GM19463 (cell line): ENCODE measurements around the gene TACR1.
"Not testable (repeated sequence)": the region's sequence is repeated elsewhere in the genome, so short reads cannot be mapped to it uniquely, and the experiment has no call there.

Experiments used
- ATAC-seq: cut with Tn5 transposase; IDR thresholded peaks from one replicate; pipeline ENCODE4 v1.9.1; 2021; ENCODE audit warnings: mild to moderate bottlenecking, moderate library complexity; ENCODE audit not compliant: unreplicated experiment

TACR1 gene

DNA sequence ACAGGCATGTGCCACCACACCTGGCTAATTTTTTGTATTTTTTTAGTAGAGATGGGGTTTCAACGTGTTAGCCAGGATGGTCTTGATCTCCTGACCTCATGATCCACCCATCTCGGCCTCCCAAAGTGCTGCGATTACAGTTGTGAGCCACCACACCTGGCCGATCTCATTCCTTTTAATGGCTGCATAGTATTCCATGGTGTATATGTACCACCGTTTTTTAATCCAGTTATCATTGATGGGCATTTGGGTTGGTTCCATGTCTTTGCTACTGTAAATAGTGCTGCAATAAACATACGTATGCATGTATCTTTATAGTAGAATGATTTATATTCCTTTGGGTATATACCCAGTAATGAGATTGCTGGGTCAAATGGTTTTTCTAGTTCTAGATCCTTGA is 51.4 kb downstream of the TACR1 start:
- ATAC-seq, result not testable (repeated sequence)

DNA sequence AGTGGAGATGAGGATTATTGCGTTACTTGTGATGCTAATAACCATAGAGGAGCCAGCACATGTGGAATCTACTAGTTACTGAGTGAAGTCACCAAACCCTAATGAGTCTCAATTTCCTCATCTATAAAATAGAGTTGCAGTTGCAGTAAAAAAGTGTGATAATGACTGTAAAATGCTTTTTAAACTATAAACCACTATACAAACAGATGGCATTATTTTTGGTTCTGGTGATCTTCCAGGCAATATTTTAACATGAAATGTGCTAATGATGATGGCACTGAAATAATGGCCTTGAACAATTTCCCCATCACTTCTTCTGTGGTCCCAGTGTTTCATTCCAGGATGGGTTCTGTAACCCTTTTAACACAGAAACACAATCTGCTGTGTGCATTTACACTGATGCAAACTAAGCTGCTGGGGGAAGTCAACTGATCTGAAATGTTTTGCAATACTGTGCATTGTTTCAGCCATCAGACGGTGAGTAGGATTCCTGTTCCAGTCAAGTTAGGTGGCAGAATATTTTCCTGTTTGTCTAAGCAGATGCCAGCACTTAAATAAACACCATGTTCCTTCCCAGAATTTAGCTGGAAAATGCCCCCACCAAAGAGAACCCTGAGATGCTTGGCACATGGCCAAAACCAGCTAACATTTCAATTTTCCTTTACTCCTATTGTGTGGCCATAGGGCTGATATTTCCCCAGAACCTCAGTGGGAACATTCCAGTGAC is 52.6 kb downstream of the TACR1 start:
- ATAC-seq, result no peak

DNA sequence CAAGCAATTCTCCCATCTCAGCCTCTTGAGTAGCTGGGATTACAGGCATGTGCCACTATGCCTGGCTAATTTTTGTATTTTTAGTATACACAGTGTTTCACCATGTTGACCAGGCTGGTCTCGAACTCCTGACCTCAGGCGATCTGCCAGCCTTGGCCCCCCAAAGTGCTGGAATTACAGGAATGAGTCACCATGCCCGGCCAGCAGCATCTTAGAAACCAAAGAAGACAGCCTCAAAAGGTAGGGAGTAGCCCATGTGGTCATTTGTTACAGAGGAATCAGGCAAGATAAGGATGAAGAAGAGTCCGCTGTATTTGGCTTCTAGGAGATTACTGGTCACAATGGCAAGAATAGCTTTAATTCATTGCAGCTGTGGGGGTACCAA is 53.1 kb downstream of the TACR1 start:
- ATAC-seq, result not testable (repeated sequence)

DNA sequence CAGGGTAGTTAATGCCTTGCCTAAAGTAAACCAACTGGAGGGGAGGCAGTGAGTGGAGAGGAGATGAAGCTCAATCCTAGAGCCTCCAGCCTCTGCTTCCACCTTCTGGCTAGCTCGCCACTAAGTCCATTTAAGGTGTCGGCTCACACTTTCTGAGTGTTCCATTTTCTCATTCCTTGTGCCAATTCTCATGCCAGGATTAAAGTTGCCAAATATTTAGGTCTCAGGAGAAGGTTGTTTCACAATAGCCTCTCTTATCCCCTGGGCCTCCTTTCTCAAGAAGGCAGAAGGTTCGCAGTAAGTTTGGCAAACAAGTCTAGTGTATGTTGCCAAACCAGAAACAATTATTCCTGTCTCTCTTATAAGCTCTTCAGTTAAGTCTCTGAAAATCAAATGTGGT is 57.2 kb downstream of the TACR1 start:
- ATAC-seq, result no peak

- no peak for ATAC-seq
Measured at GRCh38 chr2:75140288-75140687, 59.0 kb downstream of the TACR1 start.

DNA sequence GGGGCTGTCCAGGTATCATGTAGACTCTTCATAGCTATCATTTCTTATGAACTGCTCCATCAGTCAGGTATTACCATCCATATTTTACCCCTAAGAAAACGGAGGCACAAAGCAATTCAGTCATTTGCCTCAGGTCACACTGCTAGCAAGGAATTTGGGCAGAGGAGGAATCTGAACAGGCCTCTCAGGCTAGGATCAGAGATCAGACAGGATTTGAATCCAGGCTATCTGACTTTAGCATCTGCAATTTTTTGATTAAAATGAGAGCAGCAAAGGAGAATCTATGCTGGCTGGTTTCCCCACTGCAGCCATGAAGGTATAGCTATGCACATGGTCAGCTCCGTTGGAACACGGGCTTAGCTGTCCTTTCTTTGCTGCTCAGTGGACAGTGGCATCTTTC is 60.1 kb downstream of the TACR1 start:
- ATAC-seq, result no peak

- ATAC-seq, result no peak
Measured at GRCh38 chr2:75138528-75138927, 60.8 kb downstream of the TACR1 start.

DNA sequence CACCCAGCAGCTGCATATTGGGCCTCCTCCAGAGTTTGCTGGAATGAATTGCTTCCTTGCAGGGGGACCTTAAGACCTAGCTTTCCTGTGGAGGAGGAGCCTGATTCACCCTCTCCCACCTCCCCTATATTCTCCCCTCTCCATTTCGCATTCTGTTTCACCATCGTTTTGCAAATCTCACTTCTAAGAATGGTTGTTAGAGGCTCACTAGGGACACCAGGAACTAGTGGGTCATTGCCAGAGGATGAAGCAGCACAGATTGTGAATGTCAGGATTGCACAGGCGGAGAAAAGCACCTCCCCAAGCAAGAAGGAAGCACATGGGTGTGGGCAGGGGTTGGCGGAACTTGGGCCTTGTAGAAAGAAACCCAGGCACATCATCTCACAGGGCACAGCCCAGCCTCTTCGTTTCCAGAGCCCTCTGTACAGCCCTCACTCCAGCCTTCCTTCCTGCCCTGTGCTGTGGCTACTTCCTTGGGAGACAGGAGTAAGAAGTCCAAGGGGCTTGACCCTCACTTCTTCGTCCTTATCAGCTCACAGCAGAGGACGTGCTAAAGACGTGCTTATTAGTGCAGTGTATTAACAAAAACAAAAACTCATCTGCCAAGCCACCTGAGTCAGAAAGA is 63.4 kb downstream of the TACR1 start:
- ATAC-seq, result no peak

DNA sequence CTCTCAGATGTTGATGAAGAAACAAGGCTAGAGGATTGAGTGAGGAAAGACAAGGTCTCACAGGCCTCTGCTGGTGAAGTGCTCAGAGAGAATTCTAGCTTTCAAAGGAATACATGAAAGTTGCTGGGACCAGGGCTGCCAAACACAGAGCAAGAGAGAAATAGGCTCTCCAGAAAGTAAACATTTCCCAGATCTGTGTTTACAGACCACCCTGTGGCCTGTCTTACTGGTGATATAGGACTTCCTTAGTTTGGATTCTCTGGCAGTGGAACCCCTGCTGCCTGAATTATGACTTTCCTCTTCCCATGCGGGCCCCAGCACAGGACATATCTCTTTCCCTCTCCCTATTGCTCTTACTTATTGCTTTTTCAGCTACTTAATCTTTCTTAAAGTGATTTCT is 64.5 kb downstream of the TACR1 start:
- no peak for ATAC-seq

- no peak for ATAC-seq
Measured at GRCh38 chr2:75133621-75134570, 65.4 kb downstream of the TACR1 start.

- ATAC-seq, result no peak
Measured at GRCh38 chr2:75130171-75130570, 69.1 kb downstream of the TACR1 start.

GRCh38 chr2:75123876-75124275 is 75.4 kb downstream of the TACR1 start:
- ATAC-seq, result no peak

DNA sequence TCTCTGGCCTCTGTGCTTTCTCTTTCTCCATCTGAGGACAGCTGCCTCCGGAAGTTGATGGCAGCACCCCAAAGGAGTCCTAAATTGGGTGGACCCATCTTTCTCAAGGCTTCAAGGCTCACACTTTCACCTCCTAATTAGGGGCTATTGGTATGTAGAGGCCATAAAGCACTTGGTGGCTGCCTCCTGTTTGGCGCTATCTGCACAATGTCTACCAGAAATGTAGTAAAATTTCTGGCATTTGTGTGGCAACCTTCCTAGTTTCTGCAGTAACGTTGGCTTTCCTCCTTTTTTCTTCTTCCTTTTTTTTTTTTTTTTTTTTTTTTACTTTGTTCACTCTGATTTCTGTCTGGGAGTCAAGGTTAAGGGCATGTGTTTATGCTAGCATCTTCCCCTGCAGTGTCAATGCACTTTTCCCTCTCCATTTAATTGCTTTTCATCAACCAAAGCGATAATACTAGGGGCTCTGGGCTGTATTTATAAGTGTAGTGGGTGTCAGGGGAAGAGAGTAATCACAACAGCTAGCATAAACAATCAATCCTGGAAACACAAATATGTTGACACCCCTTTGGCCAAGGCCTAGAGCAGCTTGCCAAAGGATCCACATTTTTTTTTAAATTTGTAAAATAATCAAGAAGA is 86.0 kb downstream of the TACR1 start:
- ATAC-seq, result no peak

DNA sequence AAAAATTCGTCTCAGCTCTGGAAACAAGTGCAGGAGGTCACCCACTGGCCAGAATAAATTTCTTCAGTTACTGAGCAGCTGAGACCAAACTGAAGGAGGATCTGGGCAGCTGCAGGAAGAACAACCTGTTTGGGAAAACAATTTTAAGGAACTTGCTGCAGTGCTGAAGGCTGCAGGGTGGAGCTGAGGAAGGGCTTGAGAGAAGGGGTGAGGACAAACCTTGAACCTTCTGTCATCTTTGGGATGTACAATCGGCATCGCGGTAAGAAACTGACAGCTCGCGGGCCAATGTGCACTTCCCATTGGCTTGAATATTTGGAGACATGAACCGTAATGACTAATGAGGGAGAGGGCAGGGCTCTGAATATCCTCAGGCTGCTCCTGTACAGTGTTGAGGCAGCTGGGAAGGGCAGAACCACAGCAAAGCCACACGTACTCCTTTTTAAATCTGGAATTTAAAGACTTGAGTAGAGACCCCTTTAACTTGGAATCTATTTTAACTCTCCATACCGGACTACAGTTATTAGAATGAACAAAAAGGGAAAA is 90.3 kb downstream of the TACR1 start:
- no peak for ATAC-seq

- ATAC-seq, result no peak
Measured at GRCh38 chr2:75102011-75102410, 97.3 kb downstream of the TACR1 start.

DNA sequence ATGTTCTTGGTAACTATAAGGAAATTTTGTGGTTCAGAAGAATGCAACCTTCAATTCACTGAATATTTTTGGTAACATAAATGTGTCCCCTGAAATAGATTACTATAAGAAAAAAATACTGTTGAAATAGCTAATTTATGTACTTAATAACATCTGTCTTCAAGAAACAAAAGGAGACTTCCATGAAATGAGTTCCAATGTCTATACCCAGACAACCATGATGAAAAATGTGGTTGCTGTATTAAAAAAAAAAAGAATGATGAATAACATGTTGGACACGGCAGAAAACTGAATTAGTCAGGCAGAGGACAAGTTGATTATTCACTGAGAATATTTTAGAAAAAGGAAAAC is 98.5 kb downstream of the TACR1 start:
- ATAC-seq, result no peak

- ATAC-seq, result no peak
Measured at GRCh38 chr2:75100011-75100800, 99.1 kb downstream of the TACR1 start.

DNA sequence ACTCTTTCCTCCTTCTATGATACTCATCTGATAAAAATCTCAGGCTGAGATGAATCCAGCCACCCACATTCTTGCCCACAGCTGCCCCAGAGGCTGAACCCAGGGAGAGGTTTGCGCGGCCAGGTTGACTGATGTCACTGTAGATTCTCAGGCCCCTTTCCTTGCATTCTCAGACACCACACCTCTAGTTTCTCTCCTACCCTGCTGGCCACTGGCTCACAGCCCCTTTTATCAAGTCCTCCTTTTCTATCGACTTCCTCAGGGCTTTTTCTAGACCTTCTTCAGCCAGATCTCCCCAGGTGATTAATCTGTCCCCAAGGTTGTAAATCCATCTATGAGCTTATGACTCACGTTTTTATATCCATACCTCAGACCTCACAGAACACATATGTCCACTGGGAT is 99.8 kb downstream of the TACR1 start:
- no peak for ATAC-seq

GRCh38 chr2:75098856-75099255 is 100.5 kb downstream of the TACR1 start:
- peak; percentile 57 for ATAC-seq

DNA sequence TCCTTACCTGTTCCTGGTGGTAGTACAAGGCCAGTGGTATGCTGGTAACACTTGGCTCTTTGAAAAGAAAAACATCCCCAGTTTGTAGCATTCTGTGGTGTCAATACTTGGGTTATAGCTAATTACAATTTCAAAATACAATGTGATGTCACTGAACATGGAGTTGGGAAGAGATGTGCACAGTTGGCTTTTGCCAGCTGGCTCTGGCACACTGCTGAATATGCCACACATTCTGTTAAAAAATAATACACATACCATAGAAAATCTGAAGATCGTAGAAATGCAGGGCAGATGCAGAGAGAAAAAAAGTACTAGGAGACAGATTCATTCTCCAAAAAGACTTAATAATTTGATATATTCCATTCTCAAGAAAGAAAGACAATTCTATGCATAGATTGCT is 101.5 kb downstream of the TACR1 start:
- no peak for ATAC-seq
